BJ (cell line): ENCODE measurements around the gene XRCC2. TPM values are rescaled to one million over a fixed set of nuclear protein-coding genes. Genes with fewer than 3 reads are reported as not detected.

ENCODE experiments used
- CTCF ChIA-PET: fragments of 350-600 bp; formaldehyde crosslinking; extraction: SDS; loops from one replicate; lab custom pipeline; 2021; ENCODE audit warnings: antibody characterized with exemption, inconsistent platforms; lab: Yijun Ruan, JAX
- POLR2A ChIA-PET: fragments of 300-600 bp; sonication (Branson Sonifier 250); formaldehyde crosslinking; extraction: SDS; loops from one replicate; lab custom pipeline; 2021; ENCODE audit warnings: antibody characterized with exemption; lab: Charles Lee
- DNase-seq: peaks from one replicate; pipeline ENCODE4 v3.0.0-alpha.2; 2011; ENCODE audit warnings: low read depth
- H3K27me3 ChIP-seq: 2 replicates; pipeline ENCODE4 v1.6.0; 2011; ENCODE audit warnings: low read length; ENCODE audit not compliant: control insufficient read depth, insufficient read depth
- H3K36me3 ChIP-seq: 2 replicates; pipeline ENCODE4 v1.5.1; 2011; ENCODE audit warnings: low read length; ENCODE audit not compliant: control insufficient read depth, insufficient read depth
- H3K4me3 ChIP-seq: 2 replicates; pipeline ENCODE4 v1.5.1; 2011; ENCODE audit warnings: low read depth, mild to moderate bottlenecking, control low read depth, low read length
- polyA plus RNA-seq: library from polyadenylated mRNA; depleted of rRNA; stranded (reverse); fragments of >200 nt; gene quantifications from 2 replicates; pipeline ENCODE4 v1.2.3, GENCODE V29; 2011
- TF ChIP-seq, protein P1 (sequence below): IDR thresholded peaks from 2 replicates; pipeline ENCODE4 v1.5.1; 2011; ENCODE audit warnings: low read depth, mild to moderate bottlenecking, control low read depth, inconsistent platforms, low read length, moderate library complexity; ENCODE audit not compliant: insufficient read depth

Gene XRCC2
- polyA plus RNA-seq, 1 experiment = 0.97 TPM

DNA sequence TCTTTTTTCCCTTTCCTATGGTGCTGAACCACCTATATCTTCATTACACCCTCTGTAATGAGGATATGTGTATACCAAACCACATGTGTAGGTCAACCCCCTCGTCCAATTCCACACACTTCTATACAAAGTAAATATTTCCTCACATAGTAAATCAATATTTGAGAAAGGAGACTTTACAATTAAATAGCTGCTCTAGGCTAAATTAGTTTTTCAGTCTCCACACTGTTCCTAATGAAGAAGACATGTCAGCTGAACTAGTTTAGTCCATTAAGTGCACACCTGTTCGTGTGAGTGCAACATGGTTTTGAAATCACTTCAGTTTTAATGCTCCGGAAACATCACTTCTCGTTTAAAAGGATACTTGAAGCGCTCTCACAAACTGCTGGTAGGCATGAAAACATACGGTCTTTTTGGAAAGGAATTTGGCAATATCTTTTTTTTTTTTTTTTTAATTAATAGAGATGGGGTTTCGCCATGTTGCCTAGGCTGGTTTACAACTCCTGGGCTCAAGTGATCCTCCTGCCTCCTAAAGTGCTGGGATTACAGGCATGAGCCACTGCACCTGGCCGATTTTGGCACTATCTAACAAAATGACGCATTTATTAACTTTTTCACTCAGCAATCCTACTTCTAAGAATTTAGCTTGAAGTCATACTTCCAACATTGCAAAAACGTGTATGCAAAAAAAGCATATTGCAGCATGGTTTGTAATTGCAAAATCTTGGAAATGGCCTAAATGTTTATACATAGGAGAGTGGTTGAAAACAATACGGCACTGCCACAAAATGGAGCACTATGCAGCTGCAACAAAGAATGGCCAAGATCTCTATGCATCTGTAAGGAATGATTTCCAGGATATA lies 2.1 kb upstream of the XRCC2 start:
- POLR2A ChIA-PET = interaction anchor here (0.6 kb wide), 1 partner anchor 66 kb away, joined by 4 read pairs; no protein-coding TSS in a partner anchor

DNA sequence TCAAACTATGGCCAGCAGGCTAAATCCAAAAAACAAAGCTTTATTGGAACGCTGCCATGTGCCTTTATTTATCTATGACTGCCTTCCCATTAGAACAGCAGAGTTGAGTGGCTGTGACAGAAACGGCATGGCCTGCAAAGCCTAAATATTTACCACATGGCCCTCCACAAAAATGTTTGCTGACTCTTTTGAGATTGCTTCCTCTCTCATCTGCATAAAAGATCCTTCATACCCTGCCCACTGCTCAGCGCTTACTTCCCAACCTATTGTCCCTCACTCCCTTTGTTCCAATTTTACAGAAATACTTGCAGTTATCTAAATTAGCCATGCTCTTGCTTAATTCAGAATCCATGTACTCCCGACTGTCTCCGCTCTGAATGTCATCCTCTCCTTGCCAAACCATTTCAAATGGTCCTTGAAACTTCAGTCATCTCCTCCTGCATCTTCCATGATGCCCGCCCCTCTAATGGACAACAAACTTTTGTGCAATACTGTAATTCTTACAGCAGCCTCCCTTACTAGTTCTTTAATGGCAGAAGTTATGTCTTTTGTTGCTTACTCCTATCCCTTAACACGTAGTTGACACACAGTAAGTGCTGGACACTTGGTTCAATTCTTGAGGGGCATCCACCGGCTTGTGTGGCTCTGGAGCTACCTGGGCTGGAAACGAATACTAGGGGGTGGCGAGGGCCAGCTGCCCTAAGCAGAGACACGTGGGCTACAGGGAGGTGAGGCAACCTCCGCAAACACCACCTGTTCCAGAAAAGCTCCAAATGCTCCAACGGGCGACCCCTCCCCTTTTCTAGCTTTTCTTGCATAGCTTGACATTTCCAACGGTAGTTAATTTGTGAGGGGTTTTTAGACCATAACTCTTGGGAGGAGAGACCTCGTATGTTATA lies 832 bp downstream of the XRCC2 start:
- POLR2A ChIA-PET = no interaction called here
- no peaks in the 10 kb centered on the region for H3K36me3 ChIP-seq
- TF ChIP-seq, protein P1, sequence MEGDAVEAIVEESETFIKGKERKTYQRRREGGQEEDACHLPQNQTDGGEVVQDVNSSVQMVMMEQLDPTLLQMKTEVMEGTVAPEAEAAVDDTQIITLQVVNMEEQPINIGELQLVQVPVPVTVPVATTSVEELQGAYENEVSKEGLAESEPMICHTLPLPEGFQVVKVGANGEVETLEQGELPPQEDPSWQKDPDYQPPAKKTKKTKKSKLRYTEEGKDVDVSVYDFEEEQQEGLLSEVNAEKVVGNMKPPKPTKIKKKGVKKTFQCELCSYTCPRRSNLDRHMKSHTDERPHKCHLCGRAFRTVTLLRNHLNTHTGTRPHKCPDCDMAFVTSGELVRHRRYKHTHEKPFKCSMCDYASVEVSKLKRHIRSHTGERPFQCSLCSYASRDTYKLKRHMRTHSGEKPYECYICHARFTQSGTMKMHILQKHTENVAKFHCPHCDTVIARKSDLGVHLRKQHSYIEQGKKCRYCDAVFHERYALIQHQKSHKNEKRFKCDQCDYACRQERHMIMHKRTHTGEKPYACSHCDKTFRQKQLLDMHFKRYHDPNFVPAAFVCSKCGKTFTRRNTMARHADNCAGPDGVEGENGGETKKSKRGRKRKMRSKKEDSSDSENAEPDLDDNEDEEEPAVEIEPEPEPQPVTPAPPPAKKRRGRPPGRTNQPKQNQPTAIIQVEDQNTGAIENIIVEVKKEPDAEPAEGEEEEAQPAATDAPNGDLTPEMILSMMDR = no peak
- H3K4me3 ChIP-seq = peak overlapping the region; percentile 76
- no peaks in the 10 kb centered on the region for H3K27me3 ChIP-seq
- CTCF ChIA-PET = interaction anchor here (0.6 to 2.2 kb wide), 2 partner anchors 31 to 321 kb away, joined by 3 to 8 read pairs; no protein-coding TSS in a partner anchor
- DNase-seq = no peak

More for the DNA sequence above, 2.1 kb upstream of the XRCC2 start:
- DNase-seq = no peak
- no peak overlapping the region for H3K4me3 ChIP-seq
- TF ChIP-seq, protein P1 = no peak
- H3K27me3 ChIP-seq = no peaks in the 10 kb centered on the region
- CTCF ChIA-PET = interaction anchor here (0.6 to 1.0 kb wide), 2 partner anchors 28 to 896 kb away, joined by 3 read pairs; no protein-coding TSS in a partner anchor
- H3K36me3 ChIP-seq = no peaks in the 10 kb centered on the region

DNA sequence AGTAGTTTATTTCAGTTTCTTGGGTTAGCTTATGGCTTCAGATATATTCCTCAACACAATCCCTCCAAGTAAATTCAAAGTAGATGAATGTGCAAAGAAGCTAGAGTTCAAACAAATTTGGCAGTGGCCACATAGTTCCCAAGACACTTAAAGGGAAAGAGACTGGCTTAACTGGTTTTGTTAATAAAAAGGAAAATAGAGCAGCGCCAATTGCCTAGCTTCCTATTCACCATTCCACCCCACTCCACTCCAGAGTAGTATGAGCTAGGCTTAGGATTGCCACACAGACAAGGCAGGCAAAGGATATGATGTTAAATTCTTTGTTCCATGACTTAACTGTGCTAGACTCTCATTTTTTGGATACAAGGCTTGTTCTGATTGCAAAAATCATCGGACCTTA lies 2.0 kb downstream of the XRCC2 start:
- TF ChIP-seq, protein P1 = no peak
- Histone ChIP-seq H3K4me3 (no peak overlapping the region), H3K36me3 (no peaks in the 10 kb centered on the region), H3K27me3 (no peaks in the 10 kb centered on the region)
- ChIA-PET POLR2A (interaction anchor here (0.7 kb wide), 1 partner anchor 20 kb away, joined by 5 read pairs; no protein-coding TSS in a partner anchor), CTCF (interaction anchor here (0.7 to 2.2 kb wide), 2 partner anchors 33 to 85 kb away, joined by 3 to 8 read pairs; no protein-coding TSS in a partner anchor)
- no peak for DNase-seq

DNA sequence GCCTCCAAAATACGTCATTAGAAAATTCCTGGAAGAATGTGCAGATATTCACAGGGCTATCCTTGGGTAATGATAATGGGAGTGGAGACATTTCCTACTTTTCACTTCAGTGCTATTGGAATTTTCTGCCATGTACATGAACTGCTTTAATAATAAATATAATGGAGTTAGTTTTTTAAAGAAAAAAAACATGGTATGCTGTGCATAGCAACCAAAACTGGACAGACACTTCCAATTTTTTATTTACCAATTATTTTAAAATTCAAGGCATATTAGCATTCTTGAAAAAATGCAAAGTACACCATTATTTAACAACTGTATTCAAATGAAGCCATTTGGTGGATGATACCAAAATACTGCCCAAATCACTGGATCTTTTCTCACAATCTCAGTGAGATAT lies 3.3 kb downstream of the XRCC2 start:
- CTCF ChIA-PET = interaction anchor here (2.2 kb wide), 1 partner anchor 34 kb away, joined by 8 read pairs; no protein-coding TSS in a partner anchor
- Histone ChIP-seq H3K36me3 (no peaks in the 10 kb centered on the region), H3K4me3 (no peak overlapping the region), H3K27me3 (no peaks in the 10 kb centered on the region)
- POLR2A ChIA-PET = interaction anchor here (0.5 kb wide), 1 partner anchor 334 kb away, joined by 3 read pairs; no protein-coding TSS in a partner anchor
- no peak for DNase-seq
- TF ChIP-seq, protein P1 = no peak
